Measurements from ENCODE around the gene FOXO1. TPM values are rescaled to one million over a fixed set of nuclear protein-coding genes. Genes with fewer than 3 reads are reported as not detected.

FOXO1 gene
- total and polyA plus RNA-seq, 9 of the 15 experiments (the other 6 are each of a cell fraction or from before 2014, with no cell fraction given): 0.04 to 0.73 (median 0.20) TPM

GRCh38 chr13:40671956-40672764 lies 5.7 kb upstream of the FOXO1 start (continued):
- TF ChIP-seq MAZ (CRISPR knock-in tag; conservative IDR thresholded peaks at IDR 0.05 in 1 of 2, IDR thresholded peaks at IDR 0.05 in 1 of 2) (no peak), ZNF707 (CRISPR knock-in tag; conservative IDR thresholded peaks at IDR 0.05) (no peak), FOSL1 (tag; conservative IDR thresholded peaks at IDR 0.05) (peak; percentile 90), ZNF668 (CRISPR knock-in tag; IDR thresholded peaks at IDR 0.05) (no peak), ZNF316 (IDR thresholded peaks at IDR 0.05) (peak; percentile 71), E2F6 (IDR thresholded peaks at IDR 0.05; ENCODE audit: borderline replicate concordance in 1 of 2, extremely low read depth in 1 of 2, insufficient read depth in 1 of 2, insufficient read length in 1 of 2, low read depth in 1 of 2, low read length in 1 of 2, poor library complexity in 1 of 2, severe bottlenecking in 1 of 2) (no peak), ZEB2 (IDR thresholded peaks at IDR 0.05) (peak; percentile 51; the same call in 1 of the 2 replicates), MAFK (IDR thresholded peaks at IDR 0.05; ENCODE audit: low read length) (peak; percentile 58; the same call in 1 of the 2 replicates), GTF2F1 (IDR thresholded peaks at IDR 0.05; ENCODE audit: low read depth, low read length) (no peak), YY1 (IDR thresholded peaks at IDR 0.05; ENCODE audit: borderline replicate concordance in 1 of 3, control insufficient read depth in 1 of 3, extremely low read depth in 1 of 3, insufficient read depth in 3 of 3, insufficient read length in 1 of 3, insufficient replicate concordance in 2 of 3, low read depth in 1 of 3, low read length in 2 of 3) (no peak), ZC3H11A (IDR thresholded peaks at IDR 0.05; ENCODE audit: low read depth, low read length) (no peak), RFX1 (IDR thresholded peaks at IDR 0.05) (no peak; the same call in 1 of the 2 replicates), SETDB1 (IDR thresholded peaks at IDR 0.05; ENCODE audit: low read length) (no peak), SIN3B (IDR thresholded peaks at IDR 0.05; ENCODE audit: low read depth) (no peak), HOMEZ (CRISPR knock-in tag; IDR thresholded peaks at IDR 0.05) (no peak), PRMT5 (CRISPR knock-in tag; IDR thresholded peaks at IDR 0.05) (no peak), ZKSCAN8 (CRISPR knock-in tag; IDR thresholded peaks at IDR 0.05) (no peak), TFAM (CRISPR knock-in tag; conservative IDR thresholded peaks at IDR 0.05) (no peak), ZNF431 (CRISPR knock-in tag; IDR thresholded peaks at IDR 0.05) (no peak)
- TF ChIP-seq, protein P1, sequence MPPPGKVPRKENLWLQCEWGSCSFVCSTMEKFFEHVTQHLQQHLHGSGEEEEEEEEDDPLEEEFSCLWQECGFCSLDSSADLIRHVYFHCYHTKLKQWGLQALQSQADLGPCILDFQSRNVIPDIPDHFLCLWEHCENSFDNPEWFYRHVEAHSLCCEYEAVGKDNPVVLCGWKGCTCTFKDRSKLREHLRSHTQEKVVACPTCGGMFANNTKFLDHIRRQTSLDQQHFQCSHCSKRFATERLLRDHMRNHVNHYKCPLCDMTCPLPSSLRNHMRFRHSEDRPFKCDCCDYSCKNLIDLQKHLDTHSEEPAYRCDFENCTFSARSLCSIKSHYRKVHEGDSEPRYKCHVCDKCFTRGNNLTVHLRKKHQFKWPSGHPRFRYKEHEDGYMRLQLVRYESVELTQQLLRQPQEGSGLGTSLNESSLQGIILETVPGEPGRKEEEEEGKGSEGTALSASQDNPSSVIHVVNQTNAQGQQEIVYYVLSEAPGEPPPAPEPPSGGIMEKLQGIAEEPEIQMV (tag; conservative IDR thresholded peaks at IDR 0.05; ENCODE audit: low read depth): no peak
- TF ChIP-seq, protein P2, sequence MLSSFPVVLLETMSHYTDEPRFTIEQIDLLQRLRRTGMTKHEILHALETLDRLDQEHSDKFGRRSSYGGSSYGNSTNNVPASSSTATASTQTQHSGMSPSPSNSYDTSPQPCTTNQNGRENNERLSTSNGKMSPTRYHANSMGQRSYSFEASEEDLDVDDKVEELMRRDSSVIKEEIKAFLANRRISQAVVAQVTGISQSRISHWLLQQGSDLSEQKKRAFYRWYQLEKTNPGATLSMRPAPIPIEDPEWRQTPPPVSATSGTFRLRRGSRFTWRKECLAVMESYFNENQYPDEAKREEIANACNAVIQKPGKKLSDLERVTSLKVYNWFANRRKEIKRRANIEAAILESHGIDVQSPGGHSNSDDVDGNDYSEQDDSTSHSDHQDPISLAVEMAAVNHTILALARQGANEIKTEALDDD (IDR thresholded peaks at IDR 0.05): peak; percentile 87
